ENCODE data around the gene ZNF514. TPM values are rescaled to one million over a fixed set of nuclear protein-coding genes. Genes with fewer than 3 reads are reported as not detected.

Gene ZNF514
- total RNA-seq, 1 donor from 2014 or later = 26.1 TPM

GRCh38 chr2:95174031-95174542, 14.4 kb upstream of the ZNF514 start:
- Mint-ChIP-seq H3K9me3 (no peaks in the 10 kb centered on the region), H3K27me3 (no peaks in the 10 kb centered on the region), H3K4me3 (no peak overlapping the region), H3K36me3 (peaks cover 9% of the 10 kb centered on the region), H3K4me1 (ENCODE audit: unreplicated experiment) (no peaks in the 10 kb centered on the region), H3K27ac (no peak overlapping the region)
- DNase-seq (ENCODE audit: extremely low spot score, unreplicated experiment) = no peak
- no peak for TF ChIP-seq CTCF (conservative IDR thresholded peaks at IDR 0.05)

DNA sequence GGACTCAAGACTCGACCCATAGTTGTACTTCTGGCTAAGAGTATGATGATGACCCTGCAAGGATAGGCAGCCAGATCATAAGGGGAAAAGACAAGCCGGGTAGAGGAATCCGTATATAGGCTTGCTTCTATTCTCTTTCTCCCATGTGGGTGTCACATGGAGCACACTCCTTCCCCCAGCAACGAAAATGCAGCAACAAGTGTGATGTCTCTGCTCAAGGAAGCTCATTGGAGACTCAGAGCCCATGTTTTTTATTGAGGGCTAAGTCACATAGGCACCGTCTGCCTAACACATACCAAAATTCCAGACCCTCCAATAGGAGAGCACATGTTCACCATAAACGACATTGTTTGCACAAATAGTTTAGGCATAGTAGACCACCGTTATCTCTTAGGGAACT, 12.3 kb upstream of the ZNF514 start:
- Mint-ChIP-seq H3K4me1 (ENCODE audit: unreplicated experiment) (no peaks in the 10 kb centered on the region), H3K4me3 (no peak overlapping the region), H3K36me3 (no peaks in the 10 kb centered on the region), H3K9me3 (no peaks in the 10 kb centered on the region), H3K27ac (no peak overlapping the region), H3K27me3 (no peaks in the 10 kb centered on the region)
- no peak for TF ChIP-seq CTCF (conservative IDR thresholded peaks at IDR 0.05)
- DNase-seq (ENCODE audit: extremely low spot score, unreplicated experiment) = no peak

GRCh38 chr2:95166065-95166763, 6.6 kb upstream of the ZNF514 start:
- DNase-seq (ENCODE audit: extremely low spot score, unreplicated experiment) = no peak
- Mint-ChIP-seq H3K36me3 (peaks cover 12% of the 10 kb centered on the region), H3K4me1 (ENCODE audit: unreplicated experiment) (peaks cover 24% of the 10 kb centered on the region), H3K4me3 (peak overlapping the region; percentile 100), H3K9me3 (no peaks in the 10 kb centered on the region), H3K27me3 (no peaks in the 10 kb centered on the region), H3K27ac (peak overlapping the region; percentile 99)
- TF ChIP-seq CTCF (conservative IDR thresholded peaks at IDR 0.05) = no peak

DNA sequence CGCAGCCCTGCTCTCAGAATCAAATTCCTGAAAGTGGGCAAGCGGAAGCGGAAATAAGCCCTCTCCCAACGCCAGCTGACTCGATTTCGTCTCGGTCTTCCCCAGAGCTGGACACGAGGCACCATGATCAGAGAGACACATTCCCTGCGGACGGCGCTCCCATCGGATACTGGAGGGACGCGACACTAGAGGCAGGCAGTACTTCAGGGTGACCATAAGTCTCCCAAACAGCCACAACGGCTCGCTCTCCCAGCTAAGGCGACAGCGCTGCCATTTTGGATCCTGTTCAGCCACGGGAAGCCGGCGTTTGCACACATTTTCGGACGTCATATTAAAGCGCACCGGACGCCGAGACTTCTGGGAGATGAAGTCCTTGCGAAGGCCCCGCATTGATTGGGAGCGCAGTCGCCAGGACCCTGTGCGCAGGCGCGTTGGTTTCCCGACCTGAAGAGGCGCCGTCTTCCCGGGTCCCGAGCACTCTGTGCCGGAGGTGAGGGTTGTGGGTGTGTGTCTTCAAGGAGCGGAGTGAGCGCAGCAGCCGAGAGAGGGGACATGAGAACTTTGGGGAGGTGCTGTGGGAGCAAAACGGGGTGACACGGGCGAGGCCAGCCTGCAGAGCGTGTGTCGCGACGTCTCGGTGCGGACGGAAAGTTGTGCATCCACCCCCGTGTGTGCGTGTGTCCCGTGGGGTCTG, 5.9 kb upstream of the ZNF514 start, which contains the start of gene ZNF2:
Gene ZNF2 (plus strand): TSS at position 439 of the 694 bp plus-strand sequence. CDS start 10,418 bp downstream, outside the sequence.
- TF ChIP-seq CTCF (conservative IDR thresholded peaks at IDR 0.05) = no peak
- Mint-ChIP-seq H3K4me1 (ENCODE audit: unreplicated experiment) (peaks cover 25% of the 10 kb centered on the region), H3K9me3 (no peaks in the 10 kb centered on the region), H3K27me3 (no peaks in the 10 kb centered on the region), H3K27ac (peak within 1 kb of the TSS; percentile 99), H3K4me3 (peak within 1 kb of the TSS; percentile 100), H3K36me3 (peaks cover 12% of the 10 kb centered on the region)
- peak; percentile 97 for DNase-seq (ENCODE audit: extremely low spot score, unreplicated experiment)

DNA sequence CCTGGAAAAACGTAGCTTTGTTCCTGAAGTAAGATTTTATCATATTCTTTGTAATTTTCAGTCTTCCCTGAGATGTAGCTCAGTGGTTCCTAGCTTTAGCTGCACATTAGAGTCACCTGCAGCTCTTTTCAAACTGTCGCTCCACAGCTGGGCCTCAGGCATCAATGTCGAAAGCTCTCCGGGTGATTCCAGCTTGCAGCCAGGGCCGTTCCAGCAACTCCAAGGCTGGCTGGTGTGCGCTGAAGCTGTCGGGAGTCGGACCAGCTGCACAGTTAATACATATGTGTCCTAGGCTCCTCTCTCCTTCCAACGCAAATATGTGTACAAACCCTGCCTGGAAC, 5.4 kb upstream of the ZNF514 start:
- H3K27me3 Mint-ChIP-seq = no peaks in the 10 kb centered on the region
- peaks cover 28% of the 10 kb centered on the region for H3K4me1 Mint-ChIP-seq (ENCODE audit: unreplicated experiment)
- TF ChIP-seq CTCF (conservative IDR thresholded peaks at IDR 0.05) = no peak
- no peaks in the 10 kb centered on the region for H3K9me3 Mint-ChIP-seq
- peak overlapping the region; percentile 99 for H3K27ac Mint-ChIP-seq
- DNase-seq (ENCODE audit: extremely low spot score, unreplicated experiment) = no peak
- peaks cover 12% of the 10 kb centered on the region for H3K36me3 Mint-ChIP-seq
- H3K4me3 Mint-ChIP-seq = peak overlapping the region; percentile 100

Data from type B pancreatic cell (in vitro differentiated cells).